Cardiac fibroblast (primary cell): ENCODE measurements around the gene FBXW12.
"Not testable (repeated sequence)": the region's sequence is repeated elsewhere in the genome, so short reads cannot be mapped to it uniquely, and the experiment has no call there.

ENCODE experiments used
- DNase-seq, 2 donors: peaks; one replicate each; pipeline versions ENCODE4 v3.0.0 to v3.0.0-alpha.2; 2010; ENCODE audit warnings: low read depth in 2 of 2
- H3K4me3 ChIP-seq, 2 donors: replicated peaks in 1 of 2; 1 replicate in 1 of 2; 2 replicates in 1 of 2; pipeline ENCODE4 v1.5.1; 2011; ENCODE audit warnings: low read depth in 2 of 2, low read length in 2 of 2, mild to moderate bottlenecking in 2 of 2, moderate library complexity in 1 of 2
- CTCF ChIP-seq: IDR thresholded peaks from one replicate; pipeline ENCODE4 v1.5.1; 2011; ENCODE audit warnings: low read depth, mild to moderate bottlenecking, low read length, inconsistent platforms

The FBXW12 gene

DNA sequence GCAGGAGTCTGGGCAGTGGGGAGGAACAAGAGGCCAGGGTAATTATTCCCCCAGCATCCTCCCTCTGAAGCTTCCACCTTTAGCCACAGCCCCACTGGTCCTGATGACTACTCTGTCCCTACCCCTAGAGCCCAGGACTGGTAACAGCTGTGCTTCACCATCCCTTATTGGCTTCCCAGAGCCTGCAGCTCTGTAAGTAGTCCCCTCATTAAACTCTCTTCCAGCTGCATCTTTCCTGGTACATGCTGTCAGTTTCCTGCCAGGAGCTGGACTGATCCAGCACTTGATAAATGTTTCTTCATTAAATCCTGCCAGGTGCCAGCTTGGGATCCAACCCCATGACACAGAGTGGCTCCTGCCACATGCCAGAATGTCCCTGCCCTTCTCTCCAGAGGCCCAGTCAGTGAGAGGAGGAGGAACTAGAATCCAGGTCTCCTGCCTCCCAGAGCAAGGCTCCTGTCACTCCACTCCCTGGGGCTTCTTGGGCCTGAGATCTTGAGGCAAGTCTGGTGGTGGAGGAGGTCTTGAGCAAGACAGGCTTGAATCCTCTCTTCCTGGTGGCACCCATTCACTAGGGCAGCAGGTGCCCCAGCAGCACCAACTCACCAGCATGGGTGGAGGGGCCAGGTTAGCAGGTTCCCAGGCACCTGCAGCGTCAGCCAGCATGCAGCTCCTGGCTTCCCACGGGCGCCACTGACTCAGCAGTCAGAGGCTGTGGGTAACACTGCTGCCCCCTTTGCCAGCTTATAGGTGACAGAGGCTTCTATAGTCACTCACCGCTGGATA, 27.6 kb downstream of the FBXW12 start:
- no peak overlapping the region for H3K4me3 ChIP-seq
- DNase-seq: no peak
- TF ChIP-seq CTCF: no peak

DNA sequence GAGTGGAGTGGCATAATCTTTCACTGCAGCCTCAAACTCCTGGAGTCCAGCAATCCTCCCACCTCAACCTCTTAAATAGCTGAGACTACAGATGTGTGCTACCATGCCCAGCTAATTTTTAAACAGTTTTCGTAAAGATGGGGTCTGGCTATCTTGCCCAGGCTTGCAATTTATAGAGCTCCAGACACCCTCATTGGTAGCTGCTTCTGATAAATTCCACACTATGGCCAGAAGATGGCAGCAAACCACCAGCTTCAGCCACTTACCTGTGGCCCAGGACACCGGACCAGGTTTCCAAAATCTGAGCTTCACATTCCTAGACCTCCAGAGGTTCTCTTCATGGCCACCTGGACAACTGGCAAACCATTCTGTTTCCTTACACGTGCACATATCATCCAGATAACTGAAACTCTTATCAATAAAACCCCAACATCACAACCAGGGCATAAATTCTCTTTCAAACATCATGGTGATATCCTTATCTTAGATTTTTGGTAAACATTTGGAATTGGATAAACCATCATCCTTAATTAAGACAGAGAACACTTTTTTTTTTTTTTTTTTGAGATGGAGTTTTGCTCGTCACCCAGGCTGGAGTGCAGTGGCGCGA, 28.9 kb downstream of the FBXW12 start:
- no peak overlapping the region for H3K4me3 ChIP-seq
- peak; percentile 77 for TF ChIP-seq CTCF
- DNase-seq: peak; percentile 70 to 73

DNA sequence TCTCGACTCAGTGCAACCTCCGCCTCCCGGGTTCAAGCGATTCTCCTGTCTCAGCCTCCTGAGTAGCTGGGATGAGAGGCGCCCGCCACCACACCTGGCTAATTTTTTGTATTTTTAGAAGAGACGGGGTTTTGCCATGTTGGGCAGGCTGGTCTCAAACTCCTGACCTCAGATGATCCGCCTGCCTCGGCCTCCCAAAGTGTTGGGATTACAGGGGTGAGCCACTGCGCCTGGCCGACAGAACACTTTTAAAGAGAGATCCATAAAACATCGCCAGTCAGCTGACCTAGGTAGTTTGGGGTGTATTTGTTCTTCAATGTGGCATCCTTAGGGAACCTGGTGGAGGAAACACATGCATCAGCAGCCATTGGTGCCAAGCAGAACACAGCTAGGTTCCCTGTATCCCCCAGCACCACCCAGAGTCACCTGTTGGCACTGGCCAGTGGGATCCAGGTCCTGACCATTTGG, 29.4 kb downstream of the FBXW12 start:
- not testable (repeated sequence) for H3K4me3 ChIP-seq

DNA sequence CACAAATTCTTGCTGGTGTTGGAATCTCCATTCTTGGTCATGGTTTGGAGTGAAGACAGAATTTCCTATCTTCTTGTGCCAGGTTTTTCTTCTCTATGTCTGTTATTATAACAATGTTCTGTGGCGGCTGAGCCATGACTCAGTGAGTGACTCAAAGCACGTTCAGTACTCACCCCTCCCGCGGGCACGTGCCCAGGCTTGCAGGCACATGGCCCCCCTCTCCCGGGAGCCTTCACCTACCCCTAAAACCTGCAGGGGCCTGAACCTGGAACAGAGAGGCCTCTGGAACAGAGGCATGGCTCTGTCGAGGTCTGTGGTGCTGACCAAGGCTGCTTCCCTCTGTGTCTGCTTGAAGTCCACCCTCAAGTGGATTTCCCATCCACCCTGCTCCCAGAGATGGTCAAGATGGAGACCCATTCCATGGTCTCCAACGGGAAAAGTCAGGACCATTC, 30.3 kb downstream of the FBXW12 start:
- peak; percentile 89 to 93 for DNase-seq
- TF ChIP-seq CTCF: no peak
- H3K4me3 ChIP-seq: no peak overlapping the region

More for the DNA sequence above, 29.4 kb downstream of the FBXW12 start:
- not testable (repeated sequence) for DNase-seq

- TF ChIP-seq CTCF: no peak
- no peak for DNase-seq
- no peak overlapping the region for H3K4me3 ChIP-seq
Measured at GRCh38 chr3:48402907-48403306, 30.9 kb downstream of the FBXW12 start.

GRCh38 chr3:48403533-48404439, 31.8 kb downstream of the FBXW12 start:
- TF ChIP-seq CTCF: no peak
- no peak overlapping the region for H3K4me3 ChIP-seq
- no peak for DNase-seq
